Neural progenitor cell (in vitro differentiated cells): ENCODE data around the gene IDNK. TPM values are rescaled to one million over a fixed set of nuclear protein-coding genes. Genes with fewer than 3 reads are reported as not detected.
"Not testable (repeated sequence)": the region's sequence is repeated elsewhere in the genome, so short reads cannot be mapped to it uniquely, and the experiment has no call there.

Experiments used
- DNase-seq: peaks from one replicate; pipeline ENCODE4 v3.0.0-alpha.2; 2016; ENCODE audit warnings: low spot score
- H2AFZ ChIP-seq: fragments of 200-600 bp; sonication (generic); replicated peaks from 2 replicates; pipeline ENCODE4 v1.6.1; 2016; ENCODE audit warnings: antibody characterized with exemption
- H3F3A ChIP-seq: fragments of 200-600 bp; sonication (generic); 2 replicates; pipeline ENCODE4 v1.6.1; 2016; ENCODE audit warnings: antibody characterized with exemption, low read depth
- H3K27ac ChIP-seq: fragments of 200-600 bp; sonication (generic); 2 replicates; pipeline ENCODE4 v1.5.1; 2016; ENCODE audit warnings: mild to moderate bottlenecking
- H3K27me3 ChIP-seq: fragments of 200-600 bp; sonication (generic); 2 replicates; pipeline ENCODE4 v1.6.1; 2016; ENCODE audit warnings: mild to moderate bottlenecking, moderate library complexity
- H3K36me3 ChIP-seq: fragments of 200-600 bp; sonication (generic); 2 replicates; pipeline ENCODE4 v1.5.1; 2016
- H3K4me1 ChIP-seq: fragments of 200-600 bp; sonication (generic); 2 replicates; pipeline ENCODE4 v1.6.1; 2016; ENCODE audit warnings: mixed run types
- H3K4me2 ChIP-seq: fragments of 200-600 bp; sonication (generic); 2 replicates; pipeline ENCODE4 v1.6.1; 2016
- H3K4me3 ChIP-seq: fragments of 200-600 bp; sonication (generic); 2 replicates; pipeline ENCODE4 v1.5.1; 2016
- H3K79me2 ChIP-seq: fragments of 200-600 bp; sonication (generic); 2 replicates; pipeline ENCODE4 v1.6.1; 2016; ENCODE audit warnings: low read depth
- H3K9ac ChIP-seq: fragments of 200-600 bp; sonication (generic); 2 replicates; pipeline ENCODE4 v1.6.1; 2016
- H3K9me3 ChIP-seq: fragments of 200-600 bp; sonication (generic); 2 replicates; pipeline ENCODE4 v1.5.1; 2016; ENCODE audit warnings: low read depth
- H4K20me1 ChIP-seq: fragments of 200-600 bp; sonication (generic); 2 replicates; pipeline ENCODE4 v1.6.1; 2016; ENCODE audit warnings: low read depth
- H3K27ac Mint-ChIP-seq: 3 replicates; pipeline ENCODE4 v1.8.0; 2021; ENCODE audit warnings: mixed read lengths
- H3K27me3 Mint-ChIP-seq: 2 replicates; pipeline ENCODE4 v1.8.0; 2022; ENCODE audit warnings: low read depth, mild to moderate bottlenecking, inconsistent platforms, moderate library complexity, mixed read lengths; ENCODE audit not compliant: insufficient read depth
- H3K36me3 Mint-ChIP-seq: 3 replicates; pipeline ENCODE4 v1.8.0; 2021; ENCODE audit warnings: mixed read lengths
- H3K4me1 Mint-ChIP-seq: 3 replicates; pipeline ENCODE4 v1.8.0; 2021; ENCODE audit warnings: mixed read lengths
- H3K4me3 Mint-ChIP-seq: 3 replicates; pipeline ENCODE4 v1.8.0; 2021; ENCODE audit warnings: mild to moderate bottlenecking, moderate library complexity, mixed read lengths
- H3K9me3 Mint-ChIP-seq: 3 replicates; pipeline ENCODE4 v1.8.0; 2020; ENCODE audit warnings: mixed read lengths
- EZH2 ChIP-seq: fragments of 200-600 bp; sonication (generic); IDR thresholded peaks from 2 replicates; pipeline ENCODE4 v1.6.1; 2017; ENCODE audit warnings: antibody characterized with exemption, mild to moderate bottlenecking, moderate library complexity
- EZH2phosphoT487 ChIP-seq: fragments of 200-600 bp; sonication (generic); IDR thresholded peaks from 2 replicates; pipeline ENCODE4 v1.6.1; 2017; ENCODE audit warnings: antibody characterized with exemption
- total RNA-seq: library from RNA; depleted of rRNA; stranded (reverse); fragments of >200 nt; gene quantifications from 2 replicates; pipeline ENCODE4 v1.2.3, GENCODE V29; 2015; ENCODE audit warnings: low replicate concordance
- TF ChIP-seq, protein P1 (sequence below): fragments of 200-600 bp; sonication (generic); IDR thresholded peaks from 2 replicates; pipeline ENCODE4 v1.5.1; 2017; ENCODE audit warnings: antibody characterized with exemption, mild to moderate bottlenecking

Gene IDNK
- total RNA-seq, 1 donor from 2014 or later: 9.0 TPM

DNA sequence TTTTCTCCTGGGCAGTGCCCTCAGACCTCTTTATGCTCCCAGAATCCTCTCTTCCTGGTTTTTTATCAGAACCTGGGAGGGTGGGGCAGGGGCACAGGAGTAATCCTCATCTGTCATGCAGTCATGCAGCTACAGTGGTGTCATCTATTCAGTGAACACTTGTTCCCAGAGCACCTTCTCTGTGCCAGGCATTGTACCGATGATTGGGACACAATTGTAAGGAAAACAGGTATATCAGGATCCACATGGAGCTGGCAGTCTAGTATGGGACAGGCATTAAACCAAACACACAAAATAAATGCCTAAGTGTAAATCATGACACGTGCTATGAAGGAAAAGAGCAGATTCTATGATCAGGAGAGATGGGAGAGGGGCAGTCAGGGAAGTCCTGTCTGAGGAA lies 21.5 kb upstream of the IDNK start:
- Mint-ChIP-seq H3K4me1 (no peaks in the 10 kb centered on the region), H3K27ac (no peak overlapping the region), H3K27me3 (no peaks in the 10 kb centered on the region), H3K36me3 (no peaks in the 10 kb centered on the region), H3K9me3 (no peaks in the 10 kb centered on the region), H3K4me3 (no peak overlapping the region)
- no peaks in the 10 kb centered on the region for H3K79me2 ChIP-seq
- no peak overlapping the region for H2AFZ ChIP-seq
- H3K4me1 ChIP-seq: no peaks in the 10 kb centered on the region
- TF ChIP-seq EZH2phosphoT487 (no peak), EZH2 (no peak)
- TF ChIP-seq, protein P1, sequence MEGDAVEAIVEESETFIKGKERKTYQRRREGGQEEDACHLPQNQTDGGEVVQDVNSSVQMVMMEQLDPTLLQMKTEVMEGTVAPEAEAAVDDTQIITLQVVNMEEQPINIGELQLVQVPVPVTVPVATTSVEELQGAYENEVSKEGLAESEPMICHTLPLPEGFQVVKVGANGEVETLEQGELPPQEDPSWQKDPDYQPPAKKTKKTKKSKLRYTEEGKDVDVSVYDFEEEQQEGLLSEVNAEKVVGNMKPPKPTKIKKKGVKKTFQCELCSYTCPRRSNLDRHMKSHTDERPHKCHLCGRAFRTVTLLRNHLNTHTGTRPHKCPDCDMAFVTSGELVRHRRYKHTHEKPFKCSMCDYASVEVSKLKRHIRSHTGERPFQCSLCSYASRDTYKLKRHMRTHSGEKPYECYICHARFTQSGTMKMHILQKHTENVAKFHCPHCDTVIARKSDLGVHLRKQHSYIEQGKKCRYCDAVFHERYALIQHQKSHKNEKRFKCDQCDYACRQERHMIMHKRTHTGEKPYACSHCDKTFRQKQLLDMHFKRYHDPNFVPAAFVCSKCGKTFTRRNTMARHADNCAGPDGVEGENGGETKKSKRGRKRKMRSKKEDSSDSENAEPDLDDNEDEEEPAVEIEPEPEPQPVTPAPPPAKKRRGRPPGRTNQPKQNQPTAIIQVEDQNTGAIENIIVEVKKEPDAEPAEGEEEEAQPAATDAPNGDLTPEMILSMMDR: no peak
- H3K36me3 ChIP-seq: no peaks in the 10 kb centered on the region
- no peak overlapping the region for H3K9ac ChIP-seq
- no peaks in the 10 kb centered on the region for H3F3A ChIP-seq
- no peaks in the 10 kb centered on the region for H4K20me1 ChIP-seq
- no peak overlapping the region for H3K27ac ChIP-seq
- no peak overlapping the region for H3K4me2 ChIP-seq
- H3K9me3 ChIP-seq: no peaks in the 10 kb centered on the region
- no peak overlapping the region for H3K4me3 ChIP-seq
- no peaks in the 10 kb centered on the region for H3K27me3 ChIP-seq
- no peak for DNase-seq

DNA sequence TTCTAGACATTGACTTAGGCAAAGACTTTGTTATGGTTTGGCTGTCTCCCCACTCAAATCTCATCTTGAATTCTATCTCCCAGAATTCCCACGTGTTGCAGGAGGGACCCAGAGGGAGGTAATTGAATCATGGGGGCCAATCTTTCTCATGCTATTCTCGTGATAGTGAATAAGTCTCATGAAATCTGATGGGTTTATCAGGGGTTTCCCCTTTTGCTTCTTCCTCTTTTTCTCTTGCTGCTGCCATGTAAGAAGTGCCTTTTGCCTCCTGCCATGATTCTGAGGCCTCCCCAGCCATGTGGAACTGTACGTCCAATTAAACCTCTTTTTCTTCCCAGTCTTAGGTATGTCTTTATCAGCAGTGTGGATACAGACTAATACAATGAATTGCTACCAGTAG lies 15.3 kb upstream of the IDNK start:
- not testable (repeated sequence) for H3K4me2 ChIP-seq, H3K27me3 Mint-ChIP-seq, H3K4me3 Mint-ChIP-seq, DNase-seq, H3K4me1 ChIP-seq, H3F3A ChIP-seq, H3K9me3 Mint-ChIP-seq, H3K36me3 ChIP-seq, H3K9ac ChIP-seq, H3K27ac Mint-ChIP-seq, H3K4me1 Mint-ChIP-seq, H3K79me2 ChIP-seq, H3K27me3 ChIP-seq, H2AFZ ChIP-seq, H4K20me1 ChIP-seq, H3K4me3 ChIP-seq, H3K36me3 Mint-ChIP-seq, H3K9me3 ChIP-seq, H3K27ac ChIP-seq

DNA sequence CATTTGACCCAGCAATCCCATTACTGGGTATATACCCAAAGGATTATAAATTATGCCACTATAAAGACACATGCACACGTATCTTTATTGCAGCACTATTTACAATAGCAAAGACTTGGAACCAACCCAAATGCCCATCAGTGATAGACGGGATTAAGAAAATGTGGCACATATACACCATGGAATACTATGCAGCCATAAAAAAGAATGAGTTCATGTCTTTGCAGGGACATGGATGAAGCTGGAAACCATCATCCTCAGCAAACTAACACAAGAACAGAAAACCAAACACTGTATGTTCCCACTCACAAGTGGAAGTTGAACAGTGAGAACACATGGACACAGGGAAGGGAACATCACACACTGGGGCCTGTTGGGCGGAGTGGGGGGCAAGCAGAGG lies 9.6 kb upstream of the IDNK start:
- not testable (repeated sequence) for H3K4me3 Mint-ChIP-seq, H3F3A ChIP-seq, H3K4me1 Mint-ChIP-seq, H3K36me3 Mint-ChIP-seq, H3K4me1 ChIP-seq, H3K27me3 ChIP-seq, H2AFZ ChIP-seq, H3K9ac ChIP-seq, H3K27me3 Mint-ChIP-seq, H3K27ac ChIP-seq, H3K9me3 ChIP-seq, H3K4me3 ChIP-seq, H3K4me2 ChIP-seq, H4K20me1 ChIP-seq, H3K27ac Mint-ChIP-seq, H3K79me2 ChIP-seq, H3K36me3 ChIP-seq, H3K9me3 Mint-ChIP-seq, DNase-seq

DNA sequence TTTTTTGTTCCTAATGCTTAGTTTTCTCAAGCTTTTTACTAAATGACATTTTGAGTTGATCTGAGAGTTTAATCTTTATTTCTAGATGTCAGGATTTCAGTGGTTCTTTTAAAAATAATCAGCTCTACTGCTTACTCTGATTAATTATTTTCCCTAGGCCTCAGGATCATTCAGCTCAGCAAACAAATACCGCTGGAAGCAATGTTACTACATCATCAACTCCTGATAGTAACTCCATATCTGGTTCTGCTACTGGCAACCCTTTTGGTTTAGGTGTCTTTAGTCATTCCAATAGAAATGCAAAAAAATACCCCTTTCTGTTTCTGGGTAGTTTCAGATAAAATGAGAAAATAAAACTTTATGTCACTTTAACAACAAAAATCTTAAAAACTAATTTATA lies 5.6 kb upstream of the IDNK start:
- no peak for TF ChIP-seq EZH2
- TF ChIP-seq EZH2phosphoT487: no peak
- TF ChIP-seq, protein P1: no peak
- DNase-seq: no peak

More for the DNA sequence above, 5.6 kb upstream of the IDNK start:
- no peaks in the 10 kb centered on the region for H3K9me3 Mint-ChIP-seq
- H2AFZ ChIP-seq: no peak overlapping the region
- peaks cover 6% of the 10 kb centered on the region for H3K4me1 Mint-ChIP-seq
- no peak overlapping the region for H3K27ac Mint-ChIP-seq
- H3K4me1 ChIP-seq: no peaks in the 10 kb centered on the region
- no peak overlapping the region for H3K4me3 ChIP-seq
- H3K79me2 ChIP-seq: no peaks in the 10 kb centered on the region
- no peak overlapping the region for H3K27ac ChIP-seq
- no peaks in the 10 kb centered on the region for H3K27me3 Mint-ChIP-seq
- no peaks in the 10 kb centered on the region for H3K27me3 ChIP-seq
- no peaks in the 10 kb centered on the region for H3K36me3 ChIP-seq
- H3K9ac ChIP-seq: no peak overlapping the region
- no peak overlapping the region for H3K4me2 ChIP-seq
- peaks cover 1% of the 10 kb centered on the region for H3K36me3 Mint-ChIP-seq
- no peaks in the 10 kb centered on the region for H4K20me1 ChIP-seq
- no peaks in the 10 kb centered on the region for H3K9me3 ChIP-seq
- H3F3A ChIP-seq: peaks cover 4% of the 10 kb centered on the region
- no peak overlapping the region for H3K4me3 Mint-ChIP-seq
